Epithelial cell of proximal tubule (primary cell): ENCODE data around the gene HERC4. TPM values are rescaled to one million over a fixed set of nuclear protein-coding genes. Genes with fewer than 3 reads are reported as not detected.
"Not testable (repeated sequence)": the region's sequence is repeated elsewhere in the genome, so short reads cannot be mapped to it uniquely, and the experiment has no call there.

Source experiments
- DNase-seq: peaks from one replicate; pipeline ENCODE4 v3.0.0-alpha.2; 2011; ENCODE audit warnings: low read depth
- H3K4me3 ChIP-seq: 2 replicates; pipeline ENCODE4 v1.5.1; 2011; ENCODE audit warnings: low read depth, mild to moderate bottlenecking, low read length
- CTCF ChIP-seq: conservative IDR thresholded peaks from 2 replicates; pipeline ENCODE4 v1.5.1; 2012; ENCODE audit warnings: low read depth, mild to moderate bottlenecking, low read length
- total RNA-seq: library from RNA; depleted of rRNA; stranded (reverse); fragments of >200 nt; gene quantifications from 2 replicates; pipeline ENCODE4 v1.2.3, GENCODE V29; 2015

The HERC4 gene
- total RNA-seq, 1 donor from 2014 or later: 27.3 TPM

DNA sequence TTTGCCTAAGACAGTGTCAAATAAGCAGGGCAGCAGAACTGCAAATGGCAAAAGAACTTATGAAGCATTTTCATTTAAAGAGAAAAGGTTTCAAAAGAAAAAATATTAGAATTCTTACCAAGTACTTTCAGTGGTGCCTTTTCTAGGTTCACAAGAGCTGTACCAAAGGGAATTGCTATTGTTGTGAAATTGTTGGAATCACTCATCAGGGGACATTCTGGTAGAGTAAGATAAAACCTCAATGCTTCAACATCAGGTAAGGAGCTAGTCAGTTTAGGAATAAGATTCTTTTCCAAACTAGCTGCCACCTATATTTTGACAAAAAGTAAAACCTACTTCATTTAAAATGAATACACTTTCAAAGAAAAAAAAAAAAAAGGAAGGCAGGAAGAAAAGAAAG is 85.0 kb downstream of the HERC4 start:
- TF ChIP-seq CTCF: no peak
- no peak for DNase-seq
- H3K4me3 ChIP-seq: no peak overlapping the region

- DNase-seq: no peak
- no peak overlapping the region for H3K4me3 ChIP-seq
- TF ChIP-seq CTCF: no peak
Measured at GRCh38 chr10:67988606-67989005, 86.5 kb downstream of the HERC4 start.

- not testable (repeated sequence) for H3K4me3 ChIP-seq, DNase-seq
Measured at GRCh38 chr10:67982603-67983002, 92.5 kb downstream of the HERC4 start.

GRCh38 chr10:67978749-67979148 is 96.3 kb downstream of the HERC4 start:
- DNase-seq: no peak
- TF ChIP-seq CTCF: no peak
- H3K4me3 ChIP-seq: no peak overlapping the region

DNA sequence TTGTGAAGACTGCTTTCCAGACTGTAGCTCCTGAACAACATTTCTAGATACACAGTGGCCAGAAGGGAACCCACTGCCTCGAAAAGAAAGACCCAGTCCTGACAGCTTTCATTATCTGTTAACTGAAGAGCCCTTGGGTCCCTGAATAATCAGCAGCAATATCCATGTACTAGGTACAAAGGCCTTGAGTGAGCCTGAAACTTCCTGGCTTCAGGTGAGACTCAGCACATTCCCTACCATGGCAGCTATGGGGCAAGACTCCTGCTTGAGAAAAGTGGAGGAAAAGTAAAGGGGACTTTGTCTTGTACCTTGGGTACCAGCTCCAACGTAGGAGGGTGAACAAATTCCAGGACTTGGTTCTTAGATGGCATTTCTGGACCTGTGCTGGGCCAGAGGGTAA is 97.8 kb downstream of the HERC4 start:
- TF ChIP-seq CTCF: no peak
- DNase-seq: no peak
- no peak overlapping the region for H3K4me3 ChIP-seq

- TF ChIP-seq CTCF: no peak
- no peak for DNase-seq
Measured at GRCh38 chr10:67976292-67977245, 98.5 kb downstream of the HERC4 start.

GRCh38 chr10:67975871-67976270 is 99.2 kb downstream of the HERC4 start:
- no peak for DNase-seq
- no peak for TF ChIP-seq CTCF
- no peak overlapping the region for H3K4me3 ChIP-seq

More at GRCh38 chr10:67976292-67977245, 98.5 kb downstream of the HERC4 start:
- H3K4me3 ChIP-seq: no peak overlapping the region
